Cardiac fibroblast (primary cell): ENCODE measurements around the gene UCN2.

ENCODE experiments used
- DNase-seq, 2 donors: peaks; one replicate each; pipeline versions ENCODE4 v3.0.0 to v3.0.0-alpha.2; 2010; ENCODE audit warnings: low read depth in 2 of 2
- H3K4me3 ChIP-seq, 2 donors: replicated peaks in 1 of 2; 1 replicate in 1 of 2; 2 replicates in 1 of 2; pipeline ENCODE4 v1.5.1; 2011; ENCODE audit warnings: low read depth in 2 of 2, low read length in 2 of 2, mild to moderate bottlenecking in 2 of 2, moderate library complexity in 1 of 2
- TF ChIP-seq, protein P1 (sequence below): IDR thresholded peaks from one replicate; pipeline ENCODE4 v1.5.1; 2011; ENCODE audit warnings: low read depth, mild to moderate bottlenecking, low read length, inconsistent platforms

UCN2 gene

DNA sequence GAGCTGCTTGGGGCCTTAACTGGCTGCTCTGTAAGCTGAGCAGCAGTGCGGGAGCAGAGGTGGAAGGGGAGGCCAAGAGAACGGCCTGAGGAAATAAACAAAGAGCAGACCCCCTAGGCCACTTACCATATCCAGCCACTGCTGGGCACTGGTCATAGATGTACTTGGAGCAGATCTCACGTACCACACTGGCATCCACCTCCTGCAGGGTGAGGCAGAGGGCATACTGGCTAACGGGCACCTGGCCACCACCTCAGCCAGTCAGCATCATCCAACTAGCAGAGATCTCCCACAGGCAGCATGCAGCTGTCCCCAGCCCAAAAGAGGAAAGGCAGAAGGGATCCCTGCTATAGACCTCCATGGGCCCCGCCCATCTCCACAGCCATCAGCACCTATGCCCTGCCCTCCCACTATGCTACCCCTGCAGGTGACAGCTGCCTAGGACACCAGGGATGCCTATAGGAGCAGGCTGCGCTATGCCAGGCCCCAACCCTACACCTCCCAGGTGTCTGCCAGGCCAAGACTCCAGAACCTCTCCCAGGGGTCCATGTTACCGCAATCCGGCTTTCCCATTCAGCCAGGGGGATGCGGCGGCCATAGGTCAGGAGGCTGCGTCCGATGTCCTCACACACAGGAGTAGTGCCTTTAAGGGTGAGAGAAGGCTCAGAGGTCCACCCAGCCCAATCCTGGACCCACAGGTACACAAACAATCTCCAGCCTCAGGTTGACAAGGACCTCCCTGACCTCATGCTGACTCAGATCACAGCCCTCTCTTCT is 36.1 kb upstream of the UCN2 start:
- peak overlapping the region in 1 of 2 donors; percentile 15 for H3K4me3 ChIP-seq
- DNase-seq: no peak
- TF ChIP-seq, protein P1, sequence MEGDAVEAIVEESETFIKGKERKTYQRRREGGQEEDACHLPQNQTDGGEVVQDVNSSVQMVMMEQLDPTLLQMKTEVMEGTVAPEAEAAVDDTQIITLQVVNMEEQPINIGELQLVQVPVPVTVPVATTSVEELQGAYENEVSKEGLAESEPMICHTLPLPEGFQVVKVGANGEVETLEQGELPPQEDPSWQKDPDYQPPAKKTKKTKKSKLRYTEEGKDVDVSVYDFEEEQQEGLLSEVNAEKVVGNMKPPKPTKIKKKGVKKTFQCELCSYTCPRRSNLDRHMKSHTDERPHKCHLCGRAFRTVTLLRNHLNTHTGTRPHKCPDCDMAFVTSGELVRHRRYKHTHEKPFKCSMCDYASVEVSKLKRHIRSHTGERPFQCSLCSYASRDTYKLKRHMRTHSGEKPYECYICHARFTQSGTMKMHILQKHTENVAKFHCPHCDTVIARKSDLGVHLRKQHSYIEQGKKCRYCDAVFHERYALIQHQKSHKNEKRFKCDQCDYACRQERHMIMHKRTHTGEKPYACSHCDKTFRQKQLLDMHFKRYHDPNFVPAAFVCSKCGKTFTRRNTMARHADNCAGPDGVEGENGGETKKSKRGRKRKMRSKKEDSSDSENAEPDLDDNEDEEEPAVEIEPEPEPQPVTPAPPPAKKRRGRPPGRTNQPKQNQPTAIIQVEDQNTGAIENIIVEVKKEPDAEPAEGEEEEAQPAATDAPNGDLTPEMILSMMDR: no peak

DNA sequence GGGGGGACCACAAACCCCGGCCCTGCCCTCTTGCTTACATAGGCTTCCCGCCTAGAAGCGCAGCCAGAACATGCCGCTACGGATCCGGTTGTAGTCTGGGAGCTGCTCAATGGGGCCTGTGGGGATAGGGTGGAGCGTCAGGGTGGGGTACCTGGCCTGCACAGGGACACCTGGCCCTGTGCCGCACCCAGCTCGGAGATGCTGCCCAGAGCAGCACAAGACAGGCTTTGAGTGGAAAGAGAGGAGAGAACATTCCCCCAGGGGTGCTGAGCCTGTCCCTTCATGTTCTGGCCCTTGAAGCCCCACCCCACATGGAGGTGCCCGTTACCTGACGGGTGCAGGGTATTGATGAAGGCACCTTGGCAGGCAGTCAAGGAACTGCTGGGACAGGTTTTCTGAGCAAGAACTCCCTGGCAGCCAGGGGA is 35.5 kb upstream of the UCN2 start:
- DNase-seq: no peak
- peak overlapping the region in 1 of 2 donors; percentile 15 for H3K4me3 ChIP-seq
- TF ChIP-seq, protein P1: no peak

DNA sequence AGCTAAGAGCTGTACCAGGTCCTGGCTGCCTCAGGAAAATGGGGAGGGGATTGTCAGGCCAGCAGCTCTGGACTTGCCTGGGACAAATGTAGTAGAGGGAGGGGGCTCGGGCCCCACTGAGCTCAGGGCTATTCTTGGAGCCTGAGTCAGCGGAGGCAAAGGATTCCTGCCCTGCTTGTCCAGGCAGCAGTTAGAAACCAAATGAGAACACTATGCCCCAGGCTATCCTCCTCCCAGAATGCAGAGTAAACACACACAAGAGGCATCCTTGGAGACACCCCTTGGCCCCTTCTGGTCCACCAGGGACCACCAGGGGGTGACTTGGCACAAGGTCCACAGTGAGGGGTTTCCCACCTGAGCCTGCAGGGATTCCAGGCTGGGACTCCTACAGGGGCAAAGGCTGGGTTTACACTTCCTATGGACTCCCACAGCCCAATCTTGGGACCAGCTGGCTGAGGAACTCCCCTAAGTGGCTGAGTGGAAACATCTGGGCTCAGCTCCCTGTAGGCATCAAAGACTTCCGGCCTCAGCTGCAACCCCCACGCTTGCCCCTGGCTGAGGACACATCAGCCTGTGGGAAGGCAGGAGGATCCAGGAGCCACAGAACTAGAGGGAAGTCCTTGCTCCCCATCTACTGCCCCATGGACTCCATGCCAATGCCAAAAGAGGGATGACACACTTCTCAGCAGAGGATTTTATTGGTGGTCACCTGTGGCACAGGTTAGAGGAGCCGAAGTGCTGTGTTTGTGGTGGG is 34.9 kb upstream of the UCN2 start:
- TF ChIP-seq, protein P1: no peak
- peak; percentile 92 to 94 for DNase-seq
- H3K4me3 ChIP-seq: peak overlapping the region in 1 of 2 donors; percentile 15

DNA sequence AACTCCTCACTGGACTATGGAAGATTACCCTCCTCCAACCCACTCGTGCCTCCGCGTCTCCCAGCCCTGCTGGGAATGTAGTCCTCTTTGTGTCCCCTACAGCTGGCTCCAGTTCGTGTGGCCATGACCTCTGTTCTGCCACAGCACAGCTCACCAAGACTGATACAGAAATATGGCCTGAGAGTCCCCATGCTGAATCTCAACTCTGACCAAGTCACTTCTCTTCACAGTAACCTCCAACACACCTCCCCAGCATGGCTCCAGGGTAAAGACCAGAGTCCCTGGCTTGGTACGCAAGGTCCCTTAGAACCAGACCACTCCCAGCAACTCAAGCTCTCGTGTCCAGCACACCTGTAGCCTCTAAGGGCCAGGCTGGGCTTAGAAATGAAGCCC is 33.8 kb upstream of the UCN2 start:
- DNase-seq: no peak
- TF ChIP-seq, protein P1: no peak
- no peak overlapping the region for H3K4me3 ChIP-seq

DNA sequence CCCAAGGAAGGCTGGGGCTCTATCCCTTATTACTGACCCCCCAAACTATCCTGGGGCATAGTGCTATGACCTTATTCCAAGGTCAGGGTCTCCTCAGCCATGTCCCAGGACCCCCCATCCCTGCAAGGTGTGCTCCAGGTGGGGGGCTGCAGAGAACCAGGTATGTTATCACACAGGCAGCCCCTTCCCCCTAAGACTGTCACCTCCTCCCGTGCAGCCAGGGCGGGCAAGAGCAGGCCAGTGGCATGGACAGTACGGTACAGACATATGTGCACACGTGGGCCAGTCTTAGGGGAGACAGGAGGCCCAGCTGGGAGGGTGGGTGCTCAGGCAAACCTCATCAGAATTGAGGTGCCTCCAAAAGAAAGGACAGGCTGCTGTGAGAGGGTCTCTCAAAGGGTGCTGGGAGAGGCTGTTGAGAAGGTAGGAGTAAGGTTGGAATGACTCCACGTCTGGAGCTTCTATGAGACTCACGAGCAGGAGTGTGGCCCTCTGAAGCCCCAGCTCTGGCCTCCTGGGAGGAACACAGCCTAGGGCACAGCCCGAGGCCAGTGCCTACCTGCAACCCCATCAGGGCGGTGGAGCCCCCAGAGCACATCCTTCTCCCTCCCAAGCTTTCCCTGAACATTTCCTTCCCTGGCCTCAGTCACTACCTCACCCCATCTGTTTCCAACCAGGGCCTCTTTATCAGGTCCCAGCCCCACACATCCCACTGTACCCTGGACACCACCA is 33.3 kb upstream of the UCN2 start:
- no peak for DNase-seq
- TF ChIP-seq, protein P1: no peak
- H3K4me3 ChIP-seq: no peak overlapping the region

DNA sequence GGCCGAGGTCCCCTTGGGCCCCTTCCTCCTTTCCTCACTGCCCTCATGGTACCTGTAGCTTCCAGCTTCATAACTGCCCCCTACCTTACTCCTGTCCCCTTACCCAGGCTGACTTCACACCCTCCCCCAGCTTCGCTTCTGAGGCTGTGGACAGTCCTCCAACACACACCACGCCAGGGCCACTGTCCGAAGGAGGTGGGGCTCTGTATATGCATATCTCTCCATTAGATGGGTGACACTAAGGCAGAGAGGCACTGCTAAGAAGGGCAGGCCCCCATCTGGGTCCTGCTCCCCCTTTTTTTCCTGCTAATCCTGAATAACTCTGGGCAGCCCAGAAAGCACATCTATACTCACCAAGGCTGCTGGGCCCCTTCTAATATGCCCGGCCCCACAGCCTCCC is 32.6 kb upstream of the UCN2 start:
- TF ChIP-seq, protein P1: no peak
- H3K4me3 ChIP-seq: no peak overlapping the region
- no peak for DNase-seq
